Hair follicular keratinocyte (primary cell): Measurements from ENCODE around the gene DCTN3. TPM values are rescaled to one million over a fixed set of nuclear protein-coding genes. Genes with fewer than 3 reads are reported as not detected.

ENCODE experiments used
- total RNA-seq: library from RNA; depleted of rRNA; stranded (reverse); fragments of >200 nt; gene quantifications from 2 replicates; pipeline ENCODE4 v1.2.3, GENCODE V29; 2015

The DCTN3 gene
- total RNA-seq = 132 and 150 TPM in 2 replicates

DNA sequence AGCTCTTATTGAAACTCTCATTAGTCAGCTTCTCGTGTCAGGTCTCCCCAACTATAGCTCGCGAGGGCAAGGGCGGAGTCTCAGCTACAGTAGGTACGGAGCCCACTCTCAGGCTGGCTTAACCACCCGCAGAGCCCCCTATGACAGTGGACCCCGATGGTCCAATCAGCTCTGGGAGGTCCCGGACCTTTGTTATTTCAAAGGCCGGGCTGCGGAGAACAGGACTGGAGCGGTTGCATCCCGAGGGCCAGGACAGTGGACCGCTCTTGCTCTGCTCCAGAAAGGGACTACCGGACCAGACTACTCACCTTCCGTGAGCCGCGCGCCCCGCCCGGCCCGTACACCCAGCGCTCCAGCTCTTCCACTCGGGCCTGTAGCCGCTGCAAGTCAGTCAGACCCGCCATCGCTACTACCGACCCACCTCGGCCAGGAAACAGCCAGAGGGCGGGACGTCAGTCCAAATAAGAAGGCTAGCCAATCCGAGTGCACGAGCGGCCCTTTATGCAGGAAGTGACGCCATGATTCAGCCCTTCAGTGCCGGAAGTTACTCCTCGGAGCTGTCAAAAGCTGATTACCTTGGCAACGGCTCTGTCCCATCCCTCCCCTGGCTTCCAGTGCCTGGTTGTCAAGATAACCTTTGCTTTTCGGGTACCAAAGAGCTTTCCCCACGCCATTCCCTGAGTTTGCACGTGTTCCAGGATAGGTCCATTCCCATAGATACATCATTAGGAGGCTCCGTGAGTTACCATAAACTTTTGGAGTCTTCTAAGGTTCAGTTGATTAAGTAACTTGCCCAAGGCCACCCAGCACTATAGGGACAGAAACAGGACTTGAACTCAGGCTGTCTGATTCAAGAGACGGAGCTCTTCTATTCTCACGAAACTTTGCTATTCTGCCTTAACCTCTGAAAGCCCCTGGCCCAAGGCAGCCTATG is at the start of gene DCTN3:
Gene DCTN3 (minus strand): TSS at position 435 of the 934 bp plus-strand sequence. CDS start 31 bp downstream, at position 404.

DNA sequence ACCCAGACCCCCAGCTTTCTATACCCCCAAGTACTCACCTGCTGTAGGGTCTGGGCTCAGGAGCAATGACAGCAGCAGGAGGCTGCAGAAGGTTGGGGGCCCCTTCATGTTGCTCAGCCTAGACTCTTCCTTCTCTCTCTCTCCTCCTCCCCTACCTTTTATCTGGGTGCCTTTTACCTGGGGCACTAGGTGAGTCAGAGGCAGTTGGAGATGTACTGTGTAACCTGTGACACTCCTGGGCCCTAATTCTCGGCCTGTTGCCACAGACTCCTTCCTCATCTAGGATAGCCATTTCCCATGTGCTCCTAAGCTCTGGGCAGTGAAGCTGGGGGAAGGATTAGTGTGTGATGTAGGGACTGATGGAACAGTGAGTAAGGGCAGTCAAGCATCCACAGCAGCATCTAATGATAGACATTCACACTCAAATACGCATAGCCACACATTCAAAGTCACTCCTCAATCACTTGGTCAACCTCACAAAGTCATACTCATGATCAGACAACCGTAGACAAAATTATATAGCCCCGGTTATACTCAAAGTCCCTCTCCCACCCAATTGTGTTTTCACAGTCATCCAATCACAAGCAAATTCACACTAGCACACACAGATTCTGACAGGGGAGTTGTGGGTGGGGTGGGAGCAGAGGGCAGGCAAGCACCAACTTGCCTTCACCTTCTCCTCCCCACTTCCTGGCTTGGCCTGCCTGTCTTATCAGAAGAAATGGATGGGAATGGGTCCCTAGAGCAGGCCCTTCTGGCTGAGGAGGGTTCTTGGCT is 42.4 kb upstream of the DCTN3 start, which contains the start of gene CCL27:
Gene CCL27 (minus strand): TSS at position 132 of the 777 bp plus-strand sequence. CDS start 24 bp downstream, at position 108.

GRCh38 chr9:34651876-34652601 is 31.7 kb upstream of the DCTN3 start, which contains the start of gene IL11RA:
Gene IL11RA, plus strand, starts transcription at chr9:34652185. Its CDS starts 3,033 bp downstream, at chr9:34655218.

DNA sequence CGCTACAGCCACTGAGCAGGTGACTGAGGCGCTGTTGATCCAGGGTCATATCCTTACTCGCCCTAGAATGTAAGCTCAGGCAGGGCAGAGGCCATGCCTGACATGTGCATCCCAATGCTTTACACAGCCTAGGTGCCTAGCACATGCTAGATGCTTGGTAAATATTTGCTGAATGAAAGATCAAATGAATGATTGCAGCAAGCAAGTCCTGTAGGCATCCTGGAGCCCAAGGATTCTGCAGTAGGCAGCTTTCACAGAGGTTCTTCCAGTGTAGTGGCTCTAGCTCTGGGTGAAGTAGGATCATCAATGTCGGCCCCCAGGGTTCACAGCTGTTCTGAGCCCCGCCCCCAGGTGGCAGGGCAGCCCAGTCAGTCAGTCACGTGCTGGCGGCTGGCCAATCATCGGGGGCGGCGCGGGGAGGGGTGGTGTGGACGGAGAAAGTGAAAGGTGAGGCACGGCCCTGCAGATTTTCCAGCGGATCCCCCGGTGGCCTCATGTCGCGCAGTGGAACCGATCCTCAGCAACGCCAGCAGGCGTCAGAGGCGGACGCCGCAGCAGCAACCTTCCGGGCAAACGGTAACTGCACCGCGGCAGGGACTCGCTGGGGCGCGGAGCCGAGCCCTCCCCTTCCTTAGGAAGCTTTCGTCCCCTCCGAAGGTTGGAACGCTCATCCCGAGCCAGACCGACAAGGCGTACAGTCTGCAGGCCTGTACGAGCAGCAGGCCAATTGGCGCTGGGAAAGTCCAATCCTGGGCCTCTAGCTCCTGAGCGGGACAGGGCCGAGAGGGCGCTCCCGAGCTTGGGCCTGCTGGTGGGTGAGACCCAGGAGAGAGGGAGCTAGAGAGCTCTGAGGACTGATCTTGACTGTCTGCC is 26.2 kb upstream of the DCTN3 start, which contains the start of gene GALT:
Gene GALT (plus strand): TSS at position 465 of the 873 bp plus-strand sequence. CDS start 30 bp downstream, at position 495.

DNA sequence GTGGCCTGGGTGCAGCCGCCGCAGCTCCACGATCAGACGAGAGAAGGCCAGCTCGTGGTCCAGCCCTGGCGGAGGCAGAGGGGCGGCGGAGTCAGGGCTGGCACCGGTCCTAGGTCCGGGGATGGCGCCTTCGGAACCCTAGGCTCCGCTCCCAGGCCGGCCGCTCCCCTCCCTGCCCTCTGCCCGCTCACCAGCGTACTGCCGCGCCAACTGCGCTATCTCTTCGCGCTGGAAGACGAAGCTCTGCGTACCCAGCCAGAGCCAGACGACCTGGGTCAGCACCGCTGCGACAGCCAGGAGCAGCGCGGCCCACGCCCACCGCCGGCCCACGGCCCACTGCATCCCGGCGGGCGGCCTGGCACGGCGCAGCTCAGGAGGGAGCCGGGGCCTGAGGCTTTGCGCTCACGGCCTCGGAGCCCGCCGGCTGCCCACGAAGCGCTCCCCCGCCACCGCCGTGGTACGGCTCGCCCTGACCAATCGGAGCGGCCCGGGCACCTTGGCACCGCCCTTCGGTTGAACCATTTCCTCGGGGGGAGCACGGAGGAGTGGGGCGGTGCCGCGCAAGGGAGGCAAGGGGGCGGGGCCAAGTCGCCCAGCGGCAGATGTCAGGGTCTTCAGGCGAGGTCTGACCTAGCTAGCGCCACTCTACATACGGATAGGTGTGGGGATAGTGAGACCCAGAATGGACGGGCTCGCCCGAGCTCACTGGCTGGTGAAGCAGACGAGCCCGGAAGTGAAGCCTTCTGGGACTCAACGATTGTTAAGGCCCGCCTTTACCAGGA is 17.3 kb upstream of the DCTN3 start, which contains the start of gene SIGMAR1:
Gene SIGMAR1 (minus strand): TSS at position 432 of the 782 bp plus-strand sequence. CDS start 90 bp downstream, at position 342.

DNA sequence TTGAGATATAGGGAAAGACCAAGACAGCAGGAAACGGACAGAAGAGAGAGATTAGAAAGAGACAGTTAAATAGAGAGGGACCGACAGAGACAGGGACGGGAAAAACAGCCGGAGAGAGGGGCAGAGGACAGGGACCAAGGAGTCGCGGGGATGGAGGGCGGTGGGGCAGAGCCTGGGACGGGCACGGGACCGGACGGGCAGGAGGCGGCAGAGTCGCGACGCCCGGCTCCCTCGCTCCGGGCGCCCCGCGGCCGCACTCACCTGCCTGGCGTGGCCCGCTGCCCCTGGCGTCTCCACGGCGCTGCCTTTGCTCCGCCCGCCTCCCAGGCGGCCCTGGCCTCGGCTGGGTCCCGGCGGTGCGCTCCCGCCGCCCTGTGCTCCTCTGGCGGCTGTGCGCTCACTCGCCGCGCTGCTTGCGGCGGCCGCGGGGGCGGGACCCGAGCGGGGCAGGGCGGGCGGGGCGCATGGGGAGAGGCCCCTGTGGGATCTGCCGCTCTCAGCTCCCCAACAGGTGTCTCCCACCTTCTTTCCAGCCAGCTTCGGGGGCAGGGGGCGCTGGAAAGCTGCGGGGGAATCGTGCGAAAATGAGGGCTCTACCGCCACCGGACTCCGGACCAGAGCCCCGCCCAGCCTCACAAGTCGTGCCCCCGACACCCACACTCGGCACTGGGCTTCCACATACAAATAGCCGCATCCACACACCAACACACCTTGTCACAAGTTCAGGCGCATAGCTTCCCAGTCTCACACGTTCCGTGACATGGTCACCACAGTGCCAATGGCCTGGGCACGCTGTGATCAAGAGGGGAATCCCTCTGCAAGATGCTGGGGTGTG is 8.6 kb upstream of the DCTN3 start, which contains the start of gene ARID3C:
Gene ARID3C (minus strand): TSS at position 411 of the 835 bp plus-strand sequence. CDS start 1,052 bp downstream, outside the sequence.

GRCh38 chr9:34611811-34612787 is 8.2 kb downstream of the DCTN3 start, which contains the start of gene RPP25L:
Gene RPP25L, minus strand, starts transcription at chr9:34612097. Its CDS starts 801 bp downstream, at chr9:34611296.

GRCh38 chr9:34589636-34590380 is 30.5 kb downstream of the DCTN3 start, which contains the start of gene CNTFR:
Gene CNTFR, minus strand, starts transcription at chr9:34589724. Its CDS starts 20,743 bp downstream, at chr9:34568981.

Other genes starting within 250 kb of the DCTN3 start
- 10.4 and 12.7 TPM in 2 replicates for gene MYORG, start 243.6 kb downstream of the DCTN3 start, total RNA-seq
- 8.5 and 10.7 TPM in 2 replicates for gene FAM219A, start 161.9 kb downstream of the DCTN3 start, total RNA-seq
- not detected in 2 replicates for gene DNAI1, start 161.7 kb downstream of the DCTN3 start, total RNA-seq
- not detected in 2 replicates for gene ENHO, start 97.5 kb downstream of the DCTN3 start, total RNA-seq
- gene CNTFR, start 30.8 kb downstream of the DCTN3 start, total RNA-seq = 0.23 TPM in 1 of 2 replicates, not detected in the other
- gene RPP25L, start 8.4 kb downstream of the DCTN3 start, total RNA-seq = 33.7 and 42.5 TPM in 2 replicates
- gene ARID3C, start 8.6 kb upstream of the DCTN3 start, total RNA-seq = 0.31 TPM in 1 of 2 replicates, not detected in the other
- 197 and 248 TPM in 2 replicates for gene SIGMAR1, start 17.3 kb upstream of the DCTN3 start, total RNA-seq
- 24.7 and 39.3 TPM in 2 replicates for gene GALT, start 26.2 kb upstream of the DCTN3 start, total RNA-seq
- gene IL11RA, start 31.7 kb upstream of the DCTN3 start, total RNA-seq = 1.2 and 9.1 TPM in 2 replicates
- gene CCL27, start 42.2 kb upstream of the DCTN3 start, total RNA-seq = not detected in 2 replicates
- not detected in 2 replicates for gene CCL19, start 70.8 kb upstream of the DCTN3 start, total RNA-seq
- 0.31 TPM in 1 of 2 replicates, not detected in the other for gene CCL21, start 89.6 kb upstream of the DCTN3 start, total RNA-seq